ENCODE results near the gene SRD5A3. TPM values are rescaled to one million over a fixed set of nuclear protein-coding genes. Genes with fewer than 3 reads are reported as not detected.
A peak's percentile ranks its signal among the peaks of the same experiment; 100 is the strongest.
"Not testable (repeated sequence)": the region's sequence is repeated elsewhere in the genome, so short reads cannot be mapped to it uniquely, and the experiment has no call there.

The SRD5A3 gene
- total RNA-seq, 4 donors from 2014 or later = 1.0 to 6.1 (median 2.9) TPM

DNA sequence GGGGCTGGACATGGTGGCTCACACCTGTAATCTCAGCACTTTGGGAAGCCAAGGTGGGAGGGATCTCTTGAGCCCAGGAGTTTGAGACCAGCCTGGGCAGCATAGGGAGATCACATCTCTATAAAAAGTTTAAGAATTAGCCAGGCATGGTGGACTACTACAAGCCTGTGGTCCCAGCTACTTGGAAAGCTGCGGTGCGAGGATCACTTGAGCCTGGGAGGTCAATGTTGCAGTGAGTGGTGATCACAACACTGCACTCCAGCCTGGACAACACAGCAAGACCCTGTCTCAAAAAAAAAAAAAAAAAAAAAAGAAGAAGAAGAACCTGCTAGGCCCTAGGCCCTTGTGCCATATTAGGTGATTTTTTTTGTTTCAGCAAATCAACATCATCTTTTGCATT, 12.2 kb downstream of the SRD5A3 start:
- Histone ChIP-seq H3K27ac (peak overlapping the region; percentile 67 to 86), H3K4me1 (peaks cover 0 to 7% of the 10 kb centered on the region in 2 donors), H3K4me3 (no peak overlapping the region), H3K9me3 (no peaks in the 10 kb centered on the region), H3K27me3 (no peaks in the 10 kb centered on the region), H3K36me3 (no peaks in the 10 kb centered on the region)
- no peak for TF ChIP-seq POLR2A (IDR thresholded peaks at IDR 0.05)
- TF ChIP-seq, protein P1, sequence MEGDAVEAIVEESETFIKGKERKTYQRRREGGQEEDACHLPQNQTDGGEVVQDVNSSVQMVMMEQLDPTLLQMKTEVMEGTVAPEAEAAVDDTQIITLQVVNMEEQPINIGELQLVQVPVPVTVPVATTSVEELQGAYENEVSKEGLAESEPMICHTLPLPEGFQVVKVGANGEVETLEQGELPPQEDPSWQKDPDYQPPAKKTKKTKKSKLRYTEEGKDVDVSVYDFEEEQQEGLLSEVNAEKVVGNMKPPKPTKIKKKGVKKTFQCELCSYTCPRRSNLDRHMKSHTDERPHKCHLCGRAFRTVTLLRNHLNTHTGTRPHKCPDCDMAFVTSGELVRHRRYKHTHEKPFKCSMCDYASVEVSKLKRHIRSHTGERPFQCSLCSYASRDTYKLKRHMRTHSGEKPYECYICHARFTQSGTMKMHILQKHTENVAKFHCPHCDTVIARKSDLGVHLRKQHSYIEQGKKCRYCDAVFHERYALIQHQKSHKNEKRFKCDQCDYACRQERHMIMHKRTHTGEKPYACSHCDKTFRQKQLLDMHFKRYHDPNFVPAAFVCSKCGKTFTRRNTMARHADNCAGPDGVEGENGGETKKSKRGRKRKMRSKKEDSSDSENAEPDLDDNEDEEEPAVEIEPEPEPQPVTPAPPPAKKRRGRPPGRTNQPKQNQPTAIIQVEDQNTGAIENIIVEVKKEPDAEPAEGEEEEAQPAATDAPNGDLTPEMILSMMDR (IDR thresholded peaks at IDR 0.05) = no peak
- intact Hi-C loops (cut with DNase I; ENCODE audit: low total_unique reads) = loop anchor here (5.0 kb wide), 1 partner anchor 189 kb away; the partner anchor contains the start of gene CLOCK
- DNase-seq = no peak

DNA sequence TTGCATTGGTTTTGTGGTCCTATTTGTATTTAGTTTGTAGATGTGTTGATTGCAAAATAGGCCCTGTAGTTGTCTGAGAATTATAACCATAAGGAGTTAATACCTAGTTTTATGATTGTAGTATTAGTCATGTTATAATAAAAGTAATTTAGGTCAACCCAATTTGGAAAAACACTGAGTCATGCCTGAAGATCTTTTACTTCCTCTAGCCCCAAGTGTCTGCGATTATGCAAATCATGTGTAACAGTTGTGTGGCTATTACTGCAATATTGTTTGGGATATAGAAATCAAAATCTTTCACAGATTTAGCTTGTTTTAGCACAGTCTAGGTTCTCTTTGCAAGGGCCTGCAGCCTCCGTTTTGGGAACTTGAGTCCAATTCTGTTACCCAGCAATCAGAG, 12.6 kb downstream of the SRD5A3 start:
- intact Hi-C loops (cut with DNase I; ENCODE audit: low total_unique reads) = loop anchor here (5.0 kb wide), 1 partner anchor 189 kb away; the partner anchor contains the start of gene CLOCK
- Histone ChIP-seq H3K4me1 (peaks cover 0 to 7% of the 10 kb centered on the region in 2 donors), H3K27me3 (no peaks in the 10 kb centered on the region), H3K36me3 (no peaks in the 10 kb centered on the region), H3K27ac (peak overlapping the region; percentile 77 to 86), H3K9me3 (no peaks in the 10 kb centered on the region), H3K4me3 (no peak overlapping the region)
- TF ChIP-seq, protein P1 (IDR thresholded peaks at IDR 0.05) = no peak
- no peak for TF ChIP-seq POLR2A (IDR thresholded peaks at IDR 0.05)
- peak in 1 of 2 donors; percentile 29 for DNase-seq

DNA sequence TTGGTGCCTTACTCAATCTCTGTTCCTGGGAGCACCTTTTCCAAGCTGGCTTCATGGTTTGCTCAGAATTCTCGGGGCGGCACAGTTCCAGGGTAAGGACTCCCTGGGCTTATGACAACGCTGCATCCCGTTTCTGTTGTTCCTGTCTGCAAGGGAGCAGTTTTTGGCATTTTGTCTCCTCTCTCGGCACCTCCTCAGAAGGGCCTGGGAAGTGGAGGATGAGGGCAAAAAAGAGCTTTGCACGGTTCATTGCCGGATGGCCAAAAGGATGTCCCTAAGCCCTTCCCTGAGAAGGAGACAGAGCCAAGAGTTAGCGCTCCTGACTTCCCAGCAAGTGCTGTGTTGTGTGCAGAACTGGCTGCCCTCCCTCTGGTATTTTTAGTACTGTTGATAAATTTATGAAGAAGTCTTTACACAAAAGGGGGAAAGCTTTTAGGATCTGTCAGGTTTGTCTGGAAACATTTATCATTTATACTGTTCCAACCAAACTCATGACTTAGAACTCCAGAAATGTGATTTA, 13.4 kb downstream of the SRD5A3 start:
- peak; percentile 68 to 79 for DNase-seq
- Histone ChIP-seq H3K4me3 (no peak overlapping the region), H3K27ac (peak overlapping the region; percentile 77 to 86)

DNA sequence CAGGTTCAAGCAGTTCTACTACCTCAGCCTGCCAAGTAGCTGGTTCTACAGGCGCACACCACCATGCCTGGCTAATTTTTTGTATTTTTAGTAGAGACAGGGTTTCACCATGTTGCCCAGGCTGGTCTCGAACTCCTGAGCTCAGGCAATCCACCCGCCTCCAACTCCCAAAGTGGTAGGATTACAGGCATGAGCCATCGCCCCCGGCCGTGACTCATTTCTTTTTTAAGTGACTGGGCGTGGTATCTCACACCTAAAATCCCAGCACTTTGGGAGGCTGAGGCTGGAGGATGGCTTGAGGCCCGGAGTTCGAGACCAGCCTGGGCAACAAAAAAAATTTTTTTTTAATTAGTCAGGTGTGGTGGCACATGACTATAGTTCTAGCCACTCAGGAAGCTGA, 16.9 kb downstream of the SRD5A3 start:
- H3K4me1 ChIP-seq; H3K9me3 ChIP-seq; DNase-seq; H3K27ac ChIP-seq; H3K27me3 ChIP-seq; H3K4me3 ChIP-seq; H3K36me3 ChIP-seq; intact Hi-C loops (cut with DNase I; ENCODE audit: low total_unique reads): not testable (repeated sequence)

More for the DNA sequence above, 13.4 kb downstream of the SRD5A3 start:
- Histone ChIP-seq H3K36me3 (no peaks in the 10 kb centered on the region), H3K27me3 (no peaks in the 10 kb centered on the region), H3K4me1 (peaks cover 0 to 7% of the 10 kb centered on the region in 2 donors), H3K9me3 (no peaks in the 10 kb centered on the region)
- TF ChIP-seq POLR2A (IDR thresholded peaks at IDR 0.05) = no peak
- TF ChIP-seq, protein P1 (IDR thresholded peaks at IDR 0.05) = no peak
- intact Hi-C loops (cut with DNase I; ENCODE audit: low total_unique reads) = loop anchor here (5.0 kb wide), 1 partner anchor 188 kb away; the partner anchor contains the start of gene CLOCK

DNA sequence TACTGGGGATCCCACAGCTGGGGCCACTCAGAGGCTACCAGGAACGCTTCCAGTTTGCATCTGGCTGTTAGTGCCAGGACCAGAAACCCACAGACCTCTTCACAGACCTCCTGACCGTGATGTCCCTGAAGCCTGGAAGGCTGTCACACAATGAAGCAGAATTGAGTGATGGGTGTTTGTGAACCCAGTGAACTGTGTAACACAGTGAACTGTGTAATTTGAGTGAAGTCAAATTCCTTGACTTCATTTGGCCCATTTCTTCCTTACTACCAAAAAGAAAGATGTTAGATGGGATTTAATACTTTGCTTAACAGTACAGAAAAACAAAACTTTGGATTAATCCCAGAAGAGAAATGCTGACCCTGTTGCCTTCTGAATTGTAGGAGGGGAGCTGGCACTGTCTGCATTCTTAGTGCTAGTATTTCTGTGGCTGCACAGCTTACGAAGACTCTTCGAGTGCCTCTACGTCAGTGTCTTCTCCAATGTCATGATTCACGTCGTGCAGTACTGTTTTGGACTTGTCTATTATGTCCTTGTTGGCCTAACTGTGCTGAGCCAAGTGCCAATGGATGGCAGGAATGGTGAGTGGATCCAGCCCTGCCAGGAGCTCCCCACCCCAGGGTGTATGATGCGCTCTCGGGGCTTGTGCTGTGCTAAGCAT, 17.8 kb downstream of the SRD5A3 start:
- H3K27ac ChIP-seq = peak overlapping the region in 1 of 2 donors; percentile 2
- DNase-seq = no peak
- intact Hi-C loops (cut with DNase I; ENCODE audit: low total_unique reads) = no loop called here
- H3K27me3 ChIP-seq = no peaks in the 10 kb centered on the region
- H3K9me3 ChIP-seq = no peaks in the 10 kb centered on the region
- H3K4me1 ChIP-seq = peaks cover 0 to 3% of the 10 kb centered on the region in 2 donors
- TF ChIP-seq POLR2A (IDR thresholded peaks at IDR 0.05) = no peak
- TF ChIP-seq, protein P1 (IDR thresholded peaks at IDR 0.05) = no peak
- no peak overlapping the region for H3K4me3 ChIP-seq
- H3K36me3 ChIP-seq = no peaks in the 10 kb centered on the region
